T-helper 17 cell (primary cell): ENCODE measurements around the gene NPTN. TPM values are rescaled to one million over a fixed set of nuclear protein-coding genes. Genes with fewer than 3 reads are reported as not detected.

Experiments used
- ATAC-seq: fragments of 150-1000 bp; cut with Tn5 transposase; 2 replicates; pipeline ENCODE4 v1.10.0; 2021; ENCODE audit warnings: mild to moderate bottlenecking, moderate library complexity
- DNase-seq, 3 donors: peaks; one replicate each; pipeline versions ENCODE4 v3.0.0 to v3.0.0-alpha.2; 2020 to 2021
- H3K9me3 ChIP-seq: one replicate; pipeline ENCODE4 v1.7.0; 2013; ENCODE audit warnings: low read length, mild to moderate bottlenecking; ENCODE audit not compliant: control insufficient read depth, poor library complexity, severe bottlenecking
- H3K27ac Mint-ChIP-seq: one replicate; pipeline ENCODE4 v1.8.0; 2022; ENCODE audit warnings: mild to moderate bottlenecking, moderate library complexity, mixed read lengths
- H3K27me3 Mint-ChIP-seq: one replicate; pipeline ENCODE4 v1.8.0; 2022; ENCODE audit warnings: mixed read lengths
- H3K36me3 Mint-ChIP-seq: one replicate; pipeline ENCODE4 v1.8.0; 2022; ENCODE audit warnings: low read depth, mixed read lengths
- H3K4me1 Mint-ChIP-seq: one replicate; pipeline ENCODE4 v1.8.0; 2022; ENCODE audit warnings: mild to moderate bottlenecking, mixed read lengths
- H3K4me3 Mint-ChIP-seq: one replicate; pipeline ENCODE4 v1.8.0; 2022; ENCODE audit warnings: mild to moderate bottlenecking, moderate library complexity, mixed read lengths
- total RNA-seq, 4 donors: library from RNA in 2 of 4; stranded (reverse) in 2 of 4; gene quantifications; one replicate each; pipeline ENCODE4 v1.2.3 and lab custom pipeline; 2022 to 2026

NPTN gene
- total RNA-seq, 2 donors from 2014 or later: 25.0 to 48.5 TPM

DNA sequence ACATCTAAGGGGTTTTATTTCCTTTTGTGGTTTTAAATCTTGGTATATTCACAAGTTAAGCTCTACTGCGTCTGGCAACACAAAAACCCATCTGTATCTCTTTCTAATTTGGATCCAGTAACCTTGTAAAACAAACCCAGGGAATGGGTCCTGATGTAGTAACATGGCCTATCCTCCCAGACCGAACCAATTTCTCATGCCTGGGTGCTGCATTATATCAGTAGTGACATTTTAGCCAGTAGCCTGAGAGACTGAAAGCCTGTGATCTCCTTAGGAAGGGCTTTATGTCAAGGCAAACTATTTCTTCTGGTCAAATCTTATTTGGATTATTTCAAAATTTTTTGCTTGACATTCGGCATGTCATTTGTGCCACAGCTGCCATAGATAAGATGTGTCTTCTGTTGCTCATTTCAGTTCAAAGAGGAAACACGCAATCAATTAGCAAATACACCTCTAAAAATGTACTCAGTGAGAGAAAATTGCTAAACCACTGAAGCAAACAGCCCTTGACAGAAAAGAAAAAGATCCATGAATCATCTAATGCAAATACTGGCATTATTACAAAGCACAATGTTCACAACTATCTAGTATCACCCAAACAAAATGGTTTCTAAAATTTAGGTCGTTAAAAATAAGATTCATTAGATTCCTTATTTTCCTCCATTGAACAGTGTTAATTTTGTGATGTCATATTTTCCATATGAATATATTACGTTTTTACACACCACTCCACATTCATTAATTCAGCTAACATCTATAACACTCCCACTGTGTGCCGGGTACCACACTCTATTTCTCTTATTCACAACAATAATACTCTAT is 4.0 kb downstream of the NPTN start:
- Mint-ChIP-seq H3K36me3 (peaks cover 5% of the 10 kb centered on the region), H3K4me3 (no peak overlapping the region), H3K27me3 (no peaks in the 10 kb centered on the region), H3K4me1 (peaks cover 35% of the 10 kb centered on the region), H3K27ac (no peak overlapping the region)
- ATAC-seq (no peak), DNase-seq (no peak)
- no peaks in the 10 kb centered on the region for H3K9me3 ChIP-seq

DNA sequence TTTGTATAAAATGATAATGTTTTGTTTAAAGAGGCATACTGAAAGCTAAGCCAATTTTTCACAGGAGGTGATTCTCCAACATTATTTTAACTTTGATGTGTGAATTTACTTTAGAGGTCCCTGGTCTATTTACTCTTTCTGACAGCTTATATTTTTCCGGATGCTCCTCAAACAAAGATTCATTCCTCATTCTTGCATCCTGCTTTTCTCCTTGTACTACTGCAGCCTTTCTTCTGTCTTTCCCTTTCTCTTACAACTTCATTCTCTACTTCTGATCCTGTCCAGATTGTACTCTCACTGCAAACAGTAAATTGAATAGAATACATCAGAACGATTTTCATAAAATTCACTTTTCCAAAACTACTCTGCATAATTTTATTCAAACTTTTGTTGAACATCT is 5.1 kb downstream of the NPTN start:
- Mint-ChIP-seq H3K36me3 (peaks cover 5% of the 10 kb centered on the region), H3K27ac (peak overlapping the region; percentile 32), H3K27me3 (no peaks in the 10 kb centered on the region), H3K4me3 (no peak overlapping the region), H3K4me1 (peaks cover 31% of the 10 kb centered on the region)
- ATAC-seq (no peak), DNase-seq (no peak)
- H3K9me3 ChIP-seq: no peaks in the 10 kb centered on the region

DNA sequence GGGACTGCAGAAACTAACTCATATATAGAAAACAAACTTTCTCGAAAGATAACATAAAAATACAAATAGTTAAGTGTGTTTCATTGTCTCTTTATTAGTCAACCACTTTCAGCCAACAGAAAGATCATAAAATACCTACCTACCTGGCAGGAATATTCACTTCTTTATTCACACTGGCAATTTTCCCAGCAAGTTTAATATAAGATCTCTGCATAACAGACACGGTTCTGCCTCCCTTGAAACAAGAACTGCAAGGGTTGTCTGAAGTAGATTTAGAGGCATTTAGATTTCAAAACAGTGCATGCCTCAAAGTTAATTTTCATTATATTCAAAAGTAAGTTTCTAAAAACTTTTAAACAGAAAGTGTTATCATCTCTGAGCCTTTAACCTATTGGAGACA is 7.1 kb downstream of the NPTN start:
- Mint-ChIP-seq H3K36me3 (peaks cover 2% of the 10 kb centered on the region), H3K4me3 (no peak overlapping the region), H3K27ac (no peak overlapping the region), H3K4me1 (peaks cover 23% of the 10 kb centered on the region), H3K27me3 (no peaks in the 10 kb centered on the region)
- ATAC-seq (no peak), DNase-seq (no peak)
- H3K9me3 ChIP-seq: no peaks in the 10 kb centered on the region

DNA sequence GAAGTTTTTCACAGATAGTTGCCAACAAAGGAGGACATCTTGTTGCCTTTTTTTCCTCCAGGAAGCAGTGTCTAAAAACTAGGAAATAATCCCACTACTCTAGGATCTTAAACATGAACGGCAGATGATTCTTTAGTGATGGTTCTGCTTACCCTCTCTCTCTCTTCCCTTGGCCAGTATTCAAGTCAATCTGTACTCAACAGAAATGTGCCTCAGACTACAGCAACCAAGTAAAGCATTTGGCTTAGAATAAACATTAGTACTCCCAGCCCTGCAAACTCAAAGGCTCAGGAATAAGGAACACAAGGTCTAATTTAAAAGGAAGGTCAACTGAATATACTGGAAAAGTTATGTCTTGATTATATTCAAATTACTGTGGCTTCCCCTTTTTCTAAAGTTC is 8.7 kb downstream of the NPTN start:
- no peaks in the 10 kb centered on the region for H3K9me3 ChIP-seq
- ATAC-seq (no peak), DNase-seq (no peak)
- no peak overlapping the region for H3K4me3 Mint-ChIP-seq
- H3K27ac Mint-ChIP-seq: no peak overlapping the region
- peaks cover 24% of the 10 kb centered on the region for H3K4me1 Mint-ChIP-seq
- no peaks in the 10 kb centered on the region for H3K27me3 Mint-ChIP-seq
- peaks cover 2% of the 10 kb centered on the region for H3K36me3 Mint-ChIP-seq

DNA sequence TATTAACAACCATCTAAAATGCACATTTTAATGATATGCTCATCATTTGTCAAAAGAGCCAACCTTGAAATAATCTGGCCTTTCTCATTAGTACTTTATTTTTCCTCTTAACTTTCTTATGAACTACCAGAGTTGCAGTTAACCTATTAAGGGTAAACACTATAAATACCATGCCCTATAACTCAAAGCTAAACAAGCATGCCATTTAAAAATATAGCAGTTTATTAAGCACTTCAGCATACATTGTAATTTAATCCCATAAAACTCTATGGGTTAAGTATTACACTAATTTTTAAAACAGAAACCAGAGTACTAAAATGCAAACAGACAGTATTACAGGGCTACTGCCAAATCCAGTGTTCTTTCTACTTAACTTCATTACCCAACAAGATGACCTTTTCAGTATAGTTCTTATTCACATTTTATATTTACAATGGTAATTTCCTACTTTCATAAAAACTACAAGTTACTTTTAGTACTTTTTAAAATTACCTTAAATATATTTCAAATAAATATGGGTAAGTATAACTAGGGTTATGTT is 11.8 kb downstream of the NPTN start:
- Mint-ChIP-seq H3K36me3 (peaks cover 2% of the 10 kb centered on the region), H3K27me3 (no peaks in the 10 kb centered on the region), H3K4me1 (peaks cover 25% of the 10 kb centered on the region), H3K4me3 (no peak overlapping the region), H3K27ac (no peak overlapping the region)
- ATAC-seq (no peak), DNase-seq (no peak)
- no peaks in the 10 kb centered on the region for H3K9me3 ChIP-seq

DNA sequence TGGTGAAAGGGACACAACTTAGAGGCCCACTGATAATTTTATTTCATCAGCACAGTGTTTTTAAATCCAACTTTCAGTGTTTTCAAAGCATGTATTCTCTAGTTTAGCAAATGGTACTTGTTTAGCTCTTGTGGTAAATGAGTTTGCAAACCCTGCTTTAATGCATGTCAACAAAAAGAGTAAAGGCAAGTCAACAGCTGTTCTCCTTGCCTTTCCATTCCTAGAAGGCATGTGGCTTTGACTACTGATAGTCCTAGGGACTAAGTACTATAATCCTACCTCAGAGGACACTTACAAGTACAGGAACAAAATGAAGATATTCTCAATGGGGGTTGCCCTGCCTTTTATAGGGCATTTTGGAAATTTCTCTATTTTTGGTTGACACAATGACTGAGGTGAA is 13.1 kb downstream of the NPTN start:
- no peak for ATAC-seq
- H3K4me3 Mint-ChIP-seq: no peak overlapping the region
- DNase-seq: no peak

DNA sequence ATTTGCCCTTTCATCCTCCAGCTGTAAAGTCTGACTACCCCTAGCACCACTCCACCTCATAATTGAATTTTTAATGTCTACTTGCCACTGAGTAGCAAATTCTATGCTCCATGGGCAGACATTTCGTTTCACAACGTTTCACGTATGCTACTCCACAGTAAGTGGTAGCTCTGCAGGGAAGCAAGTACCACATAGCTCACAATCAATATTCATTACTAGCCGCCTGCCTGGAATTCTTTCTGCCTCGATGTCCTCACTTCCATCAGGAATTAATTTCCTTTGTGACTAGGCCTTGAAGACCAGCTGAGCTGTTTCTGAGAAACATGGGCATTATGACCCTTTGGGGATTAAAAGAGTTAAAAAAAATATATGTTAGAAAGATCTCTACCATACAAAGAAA is 15.3 kb downstream of the NPTN start:
- no peaks in the 10 kb centered on the region for H3K9me3 ChIP-seq
- no peak for ATAC-seq
- no peak for DNase-seq
- Mint-ChIP-seq H3K4me1 (peaks cover 27% of the 10 kb centered on the region), H3K4me3 (no peak overlapping the region), H3K27me3 (no peaks in the 10 kb centered on the region), H3K27ac (no peak overlapping the region), H3K36me3 (peaks cover 3% of the 10 kb centered on the region)

More for the DNA sequence above, 13.1 kb downstream of the NPTN start:
- no peaks in the 10 kb centered on the region for H3K9me3 ChIP-seq
- peaks cover 31% of the 10 kb centered on the region for H3K4me1 Mint-ChIP-seq
- peaks cover 3% of the 10 kb centered on the region for H3K36me3 Mint-ChIP-seq
- H3K27me3 Mint-ChIP-seq: no peaks in the 10 kb centered on the region
- no peak overlapping the region for H3K27ac Mint-ChIP-seq

DNA sequence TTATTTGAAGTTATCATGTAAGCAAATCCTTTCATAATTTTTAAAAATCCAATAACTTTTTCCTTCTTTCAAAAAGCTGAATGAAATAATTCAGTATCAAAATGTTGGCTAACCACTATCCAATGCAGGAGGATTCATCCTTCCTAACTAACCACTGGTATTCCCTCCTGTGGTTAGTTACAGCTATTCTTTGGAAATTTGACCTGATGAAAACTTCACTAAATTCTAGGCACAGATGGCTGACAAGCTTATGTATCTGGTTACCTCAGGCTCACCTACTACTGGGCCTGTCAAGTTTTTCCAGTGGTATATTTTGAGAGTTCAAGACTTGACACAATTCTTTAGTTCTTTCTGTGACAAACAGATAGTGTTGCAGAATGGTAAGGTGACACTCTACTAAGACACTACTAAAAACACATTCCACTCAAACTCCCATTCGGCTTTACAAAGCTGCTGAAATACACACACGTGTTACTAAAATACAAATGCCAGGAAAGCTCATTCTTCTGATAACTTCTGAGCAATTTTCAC is 15.8 kb downstream of the NPTN start:
- DNase-seq: no peak
- Mint-ChIP-seq H3K4me1 (peaks cover 27% of the 10 kb centered on the region), H3K27ac (peak overlapping the region; percentile 32), H3K36me3 (peaks cover 3% of the 10 kb centered on the region), H3K27me3 (no peaks in the 10 kb centered on the region), H3K4me3 (no peak overlapping the region)
- ATAC-seq: no peak
- H3K9me3 ChIP-seq: no peaks in the 10 kb centered on the region

DNA sequence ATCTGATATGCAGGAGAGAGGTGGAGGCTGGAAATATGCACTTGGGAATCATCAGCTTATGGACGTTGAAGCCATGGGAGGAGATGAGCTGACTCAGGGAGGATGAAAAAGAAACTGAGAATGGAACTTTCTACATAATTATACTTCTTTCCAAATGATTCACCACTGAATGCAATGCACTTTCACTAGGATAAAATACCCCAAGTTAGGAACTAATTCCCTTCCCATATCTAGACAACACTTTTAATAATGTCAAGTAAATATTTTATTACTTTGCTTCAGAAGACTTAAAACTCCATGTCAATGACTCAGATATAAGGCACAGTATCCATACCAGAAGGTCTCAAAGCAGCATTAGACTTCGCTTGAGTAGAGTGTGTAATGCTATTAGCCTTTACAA is 24.2 kb downstream of the NPTN start:
- H3K4me3 Mint-ChIP-seq: no peak overlapping the region
- H3K36me3 Mint-ChIP-seq: no peaks in the 10 kb centered on the region

DNA sequence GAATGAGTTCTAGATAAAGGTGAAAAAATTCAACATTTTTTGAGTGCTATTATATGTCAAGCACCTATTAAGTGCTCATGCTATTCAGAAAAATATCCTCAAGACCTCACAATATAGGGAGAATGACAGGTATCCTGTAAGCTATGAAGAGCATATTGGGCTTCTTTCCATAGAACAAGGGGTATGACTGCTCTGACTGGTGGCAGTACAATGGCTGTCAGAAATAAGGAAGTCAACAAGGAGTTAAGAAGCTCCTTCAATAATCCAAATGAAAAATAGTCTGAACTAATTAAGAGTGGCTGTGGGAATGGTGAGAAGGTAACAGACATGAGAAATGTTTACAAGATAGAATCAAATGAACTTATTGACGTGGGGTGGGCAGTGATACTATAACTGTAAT is 24.7 kb downstream of the NPTN start:
- no peak overlapping the region for H3K4me3 Mint-ChIP-seq
- no peaks in the 10 kb centered on the region for H3K9me3 ChIP-seq
- DNase-seq (no peak), ATAC-seq (no peak)
- peaks cover 16% of the 10 kb centered on the region for H3K4me1 Mint-ChIP-seq
- no peaks in the 10 kb centered on the region for H3K27me3 Mint-ChIP-seq
- no peak overlapping the region for H3K27ac Mint-ChIP-seq
- no peaks in the 10 kb centered on the region for H3K36me3 Mint-ChIP-seq

More for the DNA sequence above, 24.2 kb downstream of the NPTN start:
- no peak for DNase-seq
- no peaks in the 10 kb centered on the region for H3K9me3 ChIP-seq
- Mint-ChIP-seq H3K27me3 (no peaks in the 10 kb centered on the region), H3K4me1 (peaks cover 16% of the 10 kb centered on the region), H3K27ac (no peak overlapping the region)
- no peak for ATAC-seq

DNA sequence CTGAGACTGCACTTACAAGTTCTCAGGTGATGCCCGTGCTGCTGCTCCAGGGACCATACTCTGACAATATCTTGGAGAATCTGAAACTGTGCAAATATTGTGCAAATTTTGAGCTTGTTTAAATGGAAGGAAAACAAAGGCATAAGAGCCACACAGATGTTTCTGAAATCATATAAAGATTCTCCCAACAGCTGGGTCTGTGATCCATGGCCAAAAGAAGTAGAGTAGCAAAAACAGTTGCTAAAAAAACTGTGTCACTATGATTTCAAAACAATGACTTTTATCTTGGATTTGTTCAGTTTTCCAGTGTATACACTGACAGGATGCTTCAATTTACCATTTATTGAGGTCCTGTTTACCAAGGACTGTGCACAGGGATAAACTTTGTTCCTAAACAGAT is 25.3 kb downstream of the NPTN start:
- ATAC-seq: no peak
- Mint-ChIP-seq H3K36me3 (no peaks in the 10 kb centered on the region), H3K4me1 (peaks cover 16% of the 10 kb centered on the region), H3K4me3 (no peak overlapping the region), H3K27ac (no peak overlapping the region), H3K27me3 (no peaks in the 10 kb centered on the region)
- no peaks in the 10 kb centered on the region for H3K9me3 ChIP-seq
- DNase-seq: no peak

DNA sequence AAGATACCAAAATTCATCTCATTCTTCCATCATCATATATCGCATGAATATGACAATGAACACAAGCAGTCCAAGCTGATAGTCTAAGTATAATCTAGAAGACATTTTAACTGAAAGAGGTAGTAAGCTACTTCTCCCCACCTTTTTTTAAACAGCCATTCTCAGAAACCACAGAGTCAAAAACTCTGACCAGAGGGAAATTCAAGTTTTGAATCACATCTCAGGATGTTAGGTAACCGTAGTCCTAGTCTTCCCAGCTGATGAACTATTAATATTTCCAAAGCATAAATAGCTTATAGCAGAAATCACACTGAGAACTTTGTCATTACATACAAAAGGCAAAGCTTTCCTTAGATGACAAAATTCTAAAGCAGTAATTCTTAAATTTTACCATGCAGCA is 25.8 kb downstream of the NPTN start:
- ATAC-seq (no peak), DNase-seq (no peak)
- H3K27me3 Mint-ChIP-seq: no peaks in the 10 kb centered on the region
- no peaks in the 10 kb centered on the region for H3K36me3 Mint-ChIP-seq
- peaks cover 16% of the 10 kb centered on the region for H3K4me1 Mint-ChIP-seq
- H3K27ac Mint-ChIP-seq: no peak overlapping the region
- H3K4me3 Mint-ChIP-seq: no peak overlapping the region
- H3K9me3 ChIP-seq: no peaks in the 10 kb centered on the region

DNA sequence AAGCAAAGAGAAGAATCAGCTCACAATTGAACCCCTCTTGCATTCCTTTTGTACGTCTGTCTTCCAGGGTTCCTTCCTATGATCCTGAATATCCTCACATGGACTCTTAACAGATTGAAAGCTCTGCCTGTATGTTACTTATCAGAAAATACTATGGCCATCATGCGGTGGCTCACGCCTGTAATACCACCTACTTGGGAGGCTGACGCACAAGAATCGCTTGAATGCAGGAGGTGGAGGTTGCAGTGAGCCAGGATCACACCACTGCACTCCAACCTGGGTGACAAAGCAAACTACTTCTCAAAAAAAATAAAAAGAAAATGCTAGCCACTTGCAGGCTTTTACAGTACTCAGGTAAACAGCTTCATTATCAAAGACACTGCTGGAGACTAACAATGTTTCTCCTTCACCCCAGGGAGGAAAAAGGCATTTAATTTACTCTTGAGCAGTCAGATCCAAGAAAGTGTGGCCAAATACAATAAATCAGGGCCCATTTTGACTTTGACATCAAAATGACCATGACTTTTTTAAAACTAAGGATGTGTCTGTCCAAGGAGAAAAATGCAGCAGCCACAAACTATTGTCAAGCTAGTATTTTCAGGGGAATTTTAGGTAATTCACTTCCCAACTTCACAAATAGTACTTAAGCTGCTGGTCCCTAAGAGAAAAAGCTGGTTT is 27.3 kb downstream of the NPTN start:
- H3K9me3 ChIP-seq: no peaks in the 10 kb centered on the region
- no peaks in the 10 kb centered on the region for H3K27me3 Mint-ChIP-seq
- ATAC-seq (no peak), DNase-seq (no peak)
- H3K4me1 Mint-ChIP-seq: peaks cover 12% of the 10 kb centered on the region
- H3K27ac Mint-ChIP-seq: no peak overlapping the region
- H3K4me3 Mint-ChIP-seq: no peak overlapping the region
- no peaks in the 10 kb centered on the region for H3K36me3 Mint-ChIP-seq
